ENCODE measurements around the gene CACYBP. TPM values are rescaled to one million over a fixed set of nuclear protein-coding genes. Genes with fewer than 3 reads are reported as not detected.

The CACYBP gene
- total and polyA plus RNA-seq, 2 of the 13 experiments (the other 11 are each of a cell fraction or from before 2014, with no cell fraction given): 18.4 to 183 TPM

DNA sequence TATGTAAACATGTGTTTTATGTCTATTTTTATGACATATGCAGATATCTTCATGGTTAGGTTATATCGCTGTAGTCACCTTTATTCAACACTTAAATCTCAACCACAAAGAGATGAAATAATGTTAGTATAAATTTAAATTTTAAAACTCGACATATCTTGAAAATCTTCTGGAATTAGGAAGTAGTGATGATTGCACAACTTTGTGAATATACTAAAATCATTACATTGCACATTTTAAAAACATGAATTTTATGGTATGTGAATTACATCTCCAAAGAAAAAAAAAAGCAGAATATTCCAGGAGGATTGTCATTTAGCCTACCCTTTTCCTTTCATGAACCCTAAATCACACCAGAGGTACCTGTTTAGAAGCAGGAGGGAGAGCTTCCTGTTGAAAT lies 39.4 kb upstream of the CACYBP start:
- peaks cover 9% of the 10 kb centered on the region for H3K4me1 ChIP-seq (ENCODE audit: insufficient read depth, low read length)
- H3K4me3 ChIP-seq (replicated peaks in 1 of 3; ENCODE audit: insufficient read depth in 1 of 3, low read depth in 2 of 3, low read length in 3 of 3): no peak overlapping the region
- H3K4me2 ChIP-seq (ENCODE audit: low read depth, low read length): no peak overlapping the region
- 93% methylated on average over 2 of the region's 2 CpGs for WGBS (ENCODE audit: low lambda C conversion rate)
- BruUV-seq (replicated peaks): no TSS peak
- FAIRE-seq (no peak), ATAC-seq (no peak), DNase-seq (ENCODE audit: low spot score) (no peak)
- no peak overlapping the region for H2AFZ ChIP-seq (ENCODE audit: low read length)
- CTCF ChIA-PET (ENCODE audit: low intra/inter-chr PET ratio, low total read pairs): no interaction called here
- TF ChIP-seq, protein P1, sequence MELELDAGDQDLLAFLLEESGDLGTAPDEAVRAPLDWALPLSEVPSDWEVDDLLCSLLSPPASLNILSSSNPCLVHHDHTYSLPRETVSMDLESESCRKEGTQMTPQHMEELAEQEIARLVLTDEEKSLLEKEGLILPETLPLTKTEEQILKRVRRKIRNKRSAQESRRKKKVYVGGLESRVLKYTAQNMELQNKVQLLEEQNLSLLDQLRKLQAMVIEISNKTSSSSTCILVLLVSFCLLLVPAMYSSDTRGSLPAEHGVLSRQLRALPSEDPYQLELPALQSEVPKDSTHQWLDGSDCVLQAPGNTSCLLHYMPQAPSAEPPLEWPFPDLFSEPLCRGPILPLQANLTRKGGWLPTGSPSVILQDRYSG (CRISPR knock-in tag; IDR thresholded peaks at IDR 0.05): no peak
- no peak for TF ChIP-seq TMF1 (CRISPR knock-in tag; IDR thresholded peaks at IDR 0.05; ENCODE audit: low read depth)
- TF ChIP-seq ZNF543 (CRISPR knock-in tag; IDR thresholded peaks at IDR 0.05): no peak
- TF ChIP-seq, protein P2, sequence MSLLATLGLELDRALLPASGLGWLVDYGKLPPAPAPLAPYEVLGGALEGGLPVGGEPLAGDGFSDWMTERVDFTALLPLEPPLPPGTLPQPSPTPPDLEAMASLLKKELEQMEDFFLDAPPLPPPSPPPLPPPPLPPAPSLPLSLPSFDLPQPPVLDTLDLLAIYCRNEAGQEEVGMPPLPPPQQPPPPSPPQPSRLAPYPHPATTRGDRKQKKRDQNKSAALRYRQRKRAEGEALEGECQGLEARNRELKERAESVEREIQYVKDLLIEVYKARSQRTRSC (CRISPR knock-in tag; IDR thresholded peaks at IDR 0.05; ENCODE audit: low read depth): no peak
- no peak for TF ChIP-seq ZSCAN9 (CRISPR knock-in tag; IDR thresholded peaks at IDR 0.05; ENCODE audit: borderline replicate concordance)
- no peak for TF ChIP-seq RAD51 (IDR thresholded peaks at IDR 0.05; ENCODE audit: borderline replicate concordance)
- TF ChIP-seq ZNF101 (CRISPR knock-in tag; IDR thresholded peaks at IDR 0.05; ENCODE audit: borderline replicate concordance, low read depth): no peak
- no peaks in the 10 kb centered on the region for H3K79me2 ChIP-seq (ENCODE audit: insufficient read depth, low read length)
- H3K9ac ChIP-seq (ENCODE audit: insufficient read depth, low read depth, low read length): no peak overlapping the region
- intact Hi-C loops (cut with micrococcal nuclease; ENCODE audit: unreplicated experiment) (no loop called here), in situ Hi-C loops (cut with HindIII; ENCODE audit: extremely low pct_ligation_motif_present, low pct_unique_long_range_greater_than_20kb) (no loop called here)
- no peaks in the 10 kb centered on the region for H3K36me3 ChIP-seq (replicated peaks in 1 of 2; ENCODE audit: control insufficient read depth in 1 of 2, insufficient read depth in 2 of 2, low read length in 2 of 2)
- POLR2A ChIA-PET: no interaction called here
- no peaks in the 10 kb centered on the region for H4K20me1 ChIP-seq (ENCODE audit: insufficient read depth, low read length)
- H3K27me3 ChIP-seq (ENCODE audit: control insufficient read depth in 1 of 2, insufficient read depth in 2 of 2, low read length in 2 of 2): no peaks in the 10 kb centered on the region
- H3K9me3 ChIP-seq (ENCODE audit: low read length): no peaks in the 10 kb centered on the region
- no peak overlapping the region for H3K27ac ChIP-seq (ENCODE audit: extremely low read length, insufficient read depth, low read length)

DNA sequence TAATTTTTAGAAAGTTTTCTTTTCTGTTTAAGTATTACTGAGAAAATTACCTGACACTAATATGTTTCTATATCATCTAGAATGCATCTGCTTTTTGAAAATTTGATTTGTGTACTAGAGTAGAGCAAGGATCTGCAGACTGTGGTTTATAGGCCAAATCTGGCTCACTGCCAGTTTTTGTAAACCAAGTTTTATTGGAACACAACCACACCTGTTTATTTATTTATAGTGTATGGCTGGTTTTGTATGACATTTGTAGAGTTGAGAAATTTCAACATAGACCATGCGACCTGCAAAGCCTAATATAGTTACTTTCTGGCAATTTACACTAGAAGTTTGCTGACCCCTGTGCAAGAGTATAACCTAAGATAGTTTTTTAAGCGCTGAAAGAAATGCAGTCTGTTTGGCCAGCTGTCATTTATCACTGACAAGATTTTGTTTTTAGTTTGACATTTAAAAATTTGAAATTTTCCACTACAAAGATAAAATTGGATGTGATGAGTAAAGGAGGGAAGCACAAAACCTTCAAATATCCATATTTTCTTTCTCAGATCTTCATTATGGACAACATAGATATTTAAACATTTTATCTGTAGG lies 36.1 kb upstream of the CACYBP start:
- Histone ChIP-seq H3K4me1 (ENCODE audit: insufficient read depth, low read length) (peaks cover 30% of the 10 kb centered on the region), H3K9ac (ENCODE audit: insufficient read depth, low read depth, low read length) (no peak overlapping the region), H3K27me3 (ENCODE audit: control insufficient read depth in 1 of 2, insufficient read depth in 2 of 2, low read length in 2 of 2) (no peaks in the 10 kb centered on the region), H3K9me3 (ENCODE audit: low read length) (no peaks in the 10 kb centered on the region), H3K79me2 (ENCODE audit: insufficient read depth, low read length) (no peaks in the 10 kb centered on the region), H4K20me1 (ENCODE audit: insufficient read depth, low read length) (no peaks in the 10 kb centered on the region), H3K36me3 (replicated peaks in 1 of 2; ENCODE audit: control insufficient read depth in 1 of 2, insufficient read depth in 2 of 2, low read length in 2 of 2) (no peaks in the 10 kb centered on the region), H3K4me2 (ENCODE audit: low read depth, low read length) (no peak overlapping the region), H2AFZ (ENCODE audit: low read length) (no peak overlapping the region), H3K4me3 (replicated peaks in 1 of 3; ENCODE audit: insufficient read depth in 1 of 3, low read depth in 2 of 3, low read length in 3 of 3) (no peak overlapping the region), H3K27ac (ENCODE audit: extremely low read length, insufficient read depth, low read length) (no peak overlapping the region)
- no peak for TF ChIP-seq SOX5 (CRISPR knock-in tag; IDR thresholded peaks at IDR 0.05; ENCODE audit: borderline replicate concordance)
- DNase-seq (ENCODE audit: low spot score): no peak
- no peak for ATAC-seq
- in situ Hi-C loops (cut with HindIII; ENCODE audit: extremely low pct_ligation_motif_present, low pct_unique_long_range_greater_than_20kb) (no loop called here), intact Hi-C loops (cut with micrococcal nuclease; ENCODE audit: unreplicated experiment) (no loop called here)
- ChIA-PET CTCF (ENCODE audit: low intra/inter-chr PET ratio, low total read pairs) (no interaction called here), POLR2A (no interaction called here)
- WGBS (ENCODE audit: low lambda C conversion rate): 92% methylated on average over 2 of the region's 2 CpGs
- no peak for FAIRE-seq
- BruUV-seq (replicated peaks): no TSS peak

Measured in HepG2 (cell line).